GM21367 (cell line): ENCODE results near the gene DLL1.

ENCODE experiments used
- ATAC-seq: cut with Tn5 transposase; IDR thresholded peaks from one replicate; pipeline ENCODE4 v1.9.1; 2021; ENCODE audit not compliant: unreplicated experiment

DLL1 gene

DNA sequence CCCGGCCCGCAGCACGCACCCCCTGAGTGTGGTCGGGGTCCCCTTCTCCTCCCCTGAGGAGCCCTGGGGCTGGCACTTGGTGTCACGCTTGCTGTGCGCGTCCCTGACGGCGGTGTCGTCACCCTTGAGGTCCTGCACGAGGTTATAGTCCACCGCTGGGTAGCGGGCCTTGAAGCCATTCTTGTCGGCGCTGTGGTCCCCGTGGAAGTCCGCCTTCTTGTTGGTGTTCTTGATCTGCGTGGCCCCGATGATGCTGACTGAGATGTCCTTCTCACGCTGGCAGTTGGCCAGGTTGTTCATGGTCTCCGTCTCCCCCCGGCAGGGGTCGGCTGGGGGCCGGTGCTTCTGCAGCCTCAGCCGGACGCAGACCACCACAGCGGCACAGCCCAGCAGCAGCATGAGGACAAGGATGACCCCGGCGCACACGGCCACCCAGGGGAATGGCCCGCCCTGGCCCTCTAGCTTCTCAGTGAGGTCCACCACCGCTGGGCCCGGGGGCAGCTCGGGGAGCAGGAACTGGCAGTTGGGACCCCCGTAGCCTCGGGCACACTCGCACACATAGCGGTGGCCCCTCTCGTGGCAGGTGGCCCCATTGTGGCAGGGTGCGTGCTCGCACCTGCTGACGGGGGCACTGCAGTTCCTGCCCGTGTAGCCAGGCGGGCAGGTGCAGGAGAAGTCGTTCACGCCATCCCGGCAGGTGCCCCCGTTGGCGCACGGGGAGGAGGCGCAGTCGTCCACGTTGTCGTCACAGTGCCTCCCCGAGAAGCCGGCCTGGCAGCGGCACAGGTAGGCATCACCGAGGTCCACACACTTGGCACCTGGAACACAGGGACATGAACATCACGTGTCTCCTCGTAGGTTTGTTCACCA is 7.4 kb downstream of the DLL1 start:
- no peak for ATAC-seq

DNA sequence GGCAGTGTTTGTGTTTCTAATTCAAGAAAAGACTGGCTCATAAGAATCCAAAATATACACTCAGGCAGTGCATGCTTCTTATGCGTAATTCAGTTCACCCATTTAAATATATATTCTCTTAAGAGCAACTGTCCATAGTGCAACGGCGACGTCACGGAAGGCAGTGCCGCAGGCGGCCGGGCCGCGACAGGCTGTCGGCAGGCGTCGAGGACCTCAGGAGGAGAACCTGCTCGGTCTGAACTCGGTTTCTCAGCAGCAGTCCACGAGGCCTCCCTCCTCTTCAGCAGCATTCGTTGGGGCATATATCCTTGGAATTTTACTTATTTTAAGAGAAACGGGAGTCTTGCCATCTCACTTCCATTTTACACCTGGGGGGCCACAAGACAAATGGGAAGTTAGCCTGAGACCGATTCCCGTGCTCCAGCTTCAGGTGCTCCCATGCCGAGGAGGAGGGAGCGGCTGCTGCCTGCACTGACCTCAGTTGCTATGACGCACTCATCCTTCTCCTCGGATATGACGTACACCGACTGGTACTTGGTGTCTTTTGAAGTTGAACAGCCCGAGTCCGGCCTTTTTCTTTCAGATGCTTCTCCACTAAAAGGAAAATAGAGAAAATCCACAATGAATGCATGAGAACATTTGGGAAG is 8.2 kb downstream of the DLL1 start:
- no peak for ATAC-seq

DNA sequence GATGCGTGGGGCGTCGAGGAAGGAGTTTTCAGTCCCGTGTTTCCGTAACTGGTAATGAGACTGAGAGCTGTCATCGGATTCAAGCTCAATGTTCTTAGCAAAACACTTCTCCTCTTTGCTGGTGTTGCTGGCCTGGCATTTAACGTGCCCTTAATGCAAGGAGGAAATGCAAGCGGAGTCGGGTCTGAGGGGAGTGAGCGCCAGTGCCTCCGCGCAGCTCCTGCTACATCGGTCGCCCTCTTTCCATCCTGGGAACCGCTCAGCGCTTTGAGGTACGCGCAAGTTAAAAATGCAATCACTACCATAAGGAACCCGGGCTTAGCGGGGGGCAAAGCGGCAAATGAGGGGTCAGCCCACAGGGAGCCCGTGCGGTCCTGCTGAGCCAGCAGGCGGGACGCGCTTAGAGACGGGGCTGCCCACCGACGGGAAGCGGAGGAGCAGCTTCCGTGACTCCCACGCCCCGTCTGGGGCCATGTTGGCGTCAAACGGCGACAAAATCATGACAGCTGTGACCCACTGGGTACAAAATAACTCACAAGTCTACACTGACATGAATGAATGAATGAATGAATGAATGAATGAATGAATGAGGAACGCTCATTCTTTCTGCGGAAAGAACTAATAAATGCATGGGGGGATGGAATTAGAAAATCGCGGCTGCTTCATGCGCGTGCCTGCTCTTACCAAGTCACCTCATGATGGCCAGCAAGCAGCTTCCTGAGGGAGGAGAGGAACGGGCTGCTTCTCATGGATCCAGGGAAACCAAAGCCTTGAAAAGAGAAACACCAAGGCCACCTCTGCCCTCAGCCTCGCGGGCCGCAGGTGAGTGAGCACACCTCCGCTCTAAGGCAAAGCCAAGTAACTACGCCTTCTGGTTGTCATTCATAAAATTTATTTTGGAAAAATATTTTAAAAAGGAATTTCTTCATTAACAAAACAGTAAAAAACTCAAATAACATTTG is 9.3 kb downstream of the DLL1 start:
- ATAC-seq, result no peak

DNA sequence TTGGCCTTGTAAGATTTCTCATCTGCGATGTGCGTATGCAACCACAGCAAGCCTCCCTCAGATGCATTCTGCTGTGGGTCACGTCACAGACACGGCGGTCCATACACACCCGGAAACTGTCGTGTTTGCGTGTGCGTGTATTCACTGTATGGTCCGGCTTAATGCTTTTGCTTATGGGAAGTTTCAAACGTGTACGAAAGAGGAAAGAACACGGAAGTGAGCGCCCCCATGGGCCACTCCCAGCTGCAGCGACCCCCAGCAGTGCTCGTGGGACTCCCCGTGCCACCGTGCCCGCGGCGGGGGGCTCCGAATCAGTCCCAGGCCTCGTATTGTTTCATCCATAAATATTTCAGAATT is 10.2 kb downstream of the DLL1 start:
- no peak for ATAC-seq

DNA sequence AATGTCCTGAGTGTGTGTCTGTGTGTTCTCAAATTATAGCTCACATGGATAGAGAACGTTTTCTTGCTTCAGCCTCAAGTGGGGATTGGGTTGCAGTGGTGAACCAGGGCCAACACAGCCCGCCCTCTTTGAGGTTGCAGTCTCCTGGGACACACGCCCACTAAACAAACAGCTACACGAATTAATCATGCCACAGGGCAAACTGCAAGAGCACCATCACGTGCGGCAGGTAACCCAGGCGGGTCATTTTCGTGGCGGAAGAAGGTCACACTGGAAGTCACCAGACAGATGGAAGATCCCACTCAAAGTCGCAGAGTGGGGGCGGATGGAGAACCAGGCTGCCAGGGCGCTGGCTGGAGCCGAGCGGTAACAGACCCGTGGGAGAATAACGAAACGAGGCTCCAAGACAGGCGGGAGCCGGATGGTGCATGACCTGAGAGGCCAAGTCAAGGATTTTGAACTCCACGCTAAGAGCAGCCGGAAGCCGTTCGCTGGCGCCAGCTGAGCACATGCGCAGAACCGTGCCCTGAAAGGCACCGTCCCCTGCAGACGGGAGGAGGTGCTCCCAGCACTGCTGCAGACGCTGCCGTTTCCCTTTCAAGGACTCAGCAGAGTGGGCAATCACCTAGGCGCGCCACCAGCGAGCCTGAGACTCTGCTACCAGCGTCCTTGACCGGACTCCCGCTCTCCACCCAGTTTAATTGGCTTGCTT is 10.7 kb downstream of the DLL1 start:
- ATAC-seq, result no peak

DNA sequence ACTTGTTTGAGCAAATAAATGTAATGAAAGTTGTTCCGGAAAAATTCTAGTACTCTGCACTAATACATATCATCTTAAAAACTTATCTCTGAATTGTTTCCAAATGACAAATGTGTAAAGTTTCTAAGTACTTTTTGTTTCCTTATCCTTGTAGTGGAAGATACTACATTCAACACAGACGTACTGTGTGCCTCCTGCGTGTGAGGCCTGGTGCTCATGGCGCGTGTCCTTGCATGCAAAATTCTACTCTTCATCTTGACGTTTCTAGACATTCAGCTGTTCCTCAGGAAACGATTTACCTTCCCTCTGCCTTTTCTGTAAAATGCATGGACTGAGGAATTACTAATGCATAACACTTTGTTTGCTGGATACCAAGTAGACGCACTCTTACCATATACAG is 11.5 kb downstream of the DLL1 start:
- no peak for ATAC-seq

DNA sequence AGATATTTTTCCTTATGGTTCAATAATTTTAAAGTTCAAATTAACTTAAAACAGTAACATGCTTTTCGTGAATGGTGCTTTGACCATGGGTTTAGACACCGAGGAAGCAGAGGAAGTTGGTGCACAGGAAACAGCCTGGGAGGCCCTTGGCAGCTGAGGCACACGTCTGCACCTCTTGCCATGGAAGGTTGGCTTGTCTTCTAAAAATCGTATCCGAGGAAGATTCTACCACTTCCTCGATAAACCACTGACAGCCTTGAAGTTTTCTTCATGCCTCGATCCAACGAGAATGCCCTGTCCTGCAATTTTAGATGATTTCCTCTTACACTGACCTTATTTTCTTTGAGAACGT is 12.2 kb downstream of the DLL1 start:
- ATAC-seq, result no peak

DNA sequence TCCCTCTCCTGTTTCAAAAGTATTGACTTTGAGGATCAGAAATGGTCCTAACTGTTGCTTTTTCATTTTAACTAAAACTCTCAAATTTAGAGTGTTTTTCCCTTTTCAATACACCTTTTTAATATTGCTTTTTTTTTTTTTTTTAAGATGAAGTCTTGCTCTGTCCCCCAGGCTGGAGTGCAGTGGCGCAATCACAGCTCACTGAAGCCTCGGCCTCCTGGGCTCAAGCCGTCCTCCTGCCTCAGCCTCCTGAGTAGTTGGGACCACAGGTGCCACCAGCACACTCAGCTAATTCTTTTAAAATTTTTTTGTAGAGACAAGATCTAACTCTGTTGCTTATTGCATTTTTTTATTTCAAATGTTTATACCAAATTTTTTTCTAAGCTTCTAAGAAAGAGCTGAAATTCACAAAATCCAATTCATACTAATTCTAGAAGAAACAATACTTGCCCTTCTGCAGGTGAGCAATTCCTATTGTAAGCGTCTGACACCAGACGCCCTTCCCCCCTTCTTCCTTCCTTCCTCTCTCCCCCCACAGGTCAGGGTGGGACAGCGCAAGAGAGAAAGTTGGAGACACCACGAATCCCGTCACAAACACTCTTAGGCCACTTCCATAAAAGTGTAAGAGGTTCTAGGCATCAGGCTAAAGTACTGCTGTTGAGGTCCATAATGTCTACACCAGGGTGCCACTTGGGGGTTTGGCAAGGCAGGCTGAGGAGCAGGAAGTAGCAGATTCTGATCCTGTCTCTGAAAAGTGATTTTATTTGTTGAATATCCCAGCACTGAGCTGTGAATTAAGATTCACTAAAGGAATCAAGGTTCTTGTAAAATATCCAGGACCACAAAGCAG is 12.8 kb downstream of the DLL1 start:
- no peak for ATAC-seq

DNA sequence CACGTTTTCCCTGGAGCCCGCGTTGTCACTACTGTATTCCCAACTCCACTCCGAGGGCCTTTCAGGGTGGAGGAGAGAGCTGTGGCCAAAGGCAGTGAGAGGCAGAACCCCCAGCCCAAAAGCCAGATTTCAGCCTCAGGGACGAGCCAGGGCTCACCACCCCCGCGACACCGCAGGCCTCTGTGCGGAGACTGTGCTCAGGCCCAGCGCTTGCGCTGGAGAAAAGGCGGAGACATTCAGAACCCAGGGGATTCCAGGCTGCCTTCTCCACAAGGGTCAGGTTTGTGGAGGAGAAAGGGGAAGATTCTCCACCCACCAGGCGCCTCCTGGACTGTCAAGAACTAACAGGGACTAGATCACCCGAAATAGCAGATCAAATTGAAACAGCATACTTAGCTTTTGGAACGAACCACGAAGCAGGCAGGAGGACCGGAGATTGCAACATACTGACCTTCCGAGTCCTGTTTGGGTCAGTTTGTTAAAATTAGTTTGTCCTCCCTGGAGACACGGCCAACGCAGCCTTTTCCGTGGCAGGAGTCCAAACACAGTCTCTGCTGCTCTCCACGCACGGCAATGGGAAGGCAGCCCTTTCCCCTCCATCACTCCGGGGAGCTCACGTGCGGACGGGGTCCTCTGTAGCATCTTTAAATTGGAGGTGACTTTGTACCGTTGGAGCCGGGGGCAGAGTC is 14.4 kb downstream of the DLL1 start:
- ATAC-seq, result no peak

DNA sequence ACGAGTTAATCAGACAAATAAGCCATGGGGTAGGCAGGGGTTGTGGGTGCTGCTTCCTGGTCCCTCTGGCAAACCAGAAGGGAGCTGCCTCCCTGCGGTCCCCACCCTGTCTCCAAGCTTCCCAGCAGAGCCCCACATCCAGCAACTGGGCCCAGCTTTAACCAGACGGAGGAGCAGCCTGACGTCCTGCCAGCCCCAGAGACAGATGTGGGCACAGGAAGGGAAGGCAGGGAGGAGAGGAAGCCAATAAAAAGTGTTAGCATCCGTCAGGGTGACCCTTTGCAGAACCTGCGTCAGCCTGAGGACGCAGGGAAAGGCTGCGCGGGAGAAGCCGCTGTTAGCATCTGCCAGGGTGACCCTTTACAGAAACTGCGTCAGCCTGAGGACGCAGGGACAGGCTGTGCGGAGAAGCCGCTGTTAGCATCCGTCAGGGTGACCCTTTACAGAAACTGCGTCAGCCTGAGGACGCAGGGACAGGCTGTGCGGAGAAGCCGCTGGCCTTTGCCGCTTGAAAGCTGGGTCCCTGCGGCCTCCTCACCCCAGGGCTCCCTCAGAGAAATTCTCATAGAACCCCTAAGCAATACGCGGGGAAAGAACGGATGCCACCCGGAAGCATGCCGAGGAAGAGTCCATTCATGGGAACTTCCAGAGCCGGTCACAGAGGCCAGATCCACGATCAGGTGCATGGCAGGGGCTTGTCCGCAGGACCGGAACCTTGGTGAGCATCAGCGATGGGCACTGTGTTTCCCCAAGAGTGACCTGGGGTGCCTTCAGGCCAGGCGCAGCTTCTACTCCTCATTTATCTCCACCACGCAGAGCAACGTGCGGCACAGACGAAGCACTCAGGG is 15.9 kb downstream of the DLL1 start:
- no peak for ATAC-seq

DNA sequence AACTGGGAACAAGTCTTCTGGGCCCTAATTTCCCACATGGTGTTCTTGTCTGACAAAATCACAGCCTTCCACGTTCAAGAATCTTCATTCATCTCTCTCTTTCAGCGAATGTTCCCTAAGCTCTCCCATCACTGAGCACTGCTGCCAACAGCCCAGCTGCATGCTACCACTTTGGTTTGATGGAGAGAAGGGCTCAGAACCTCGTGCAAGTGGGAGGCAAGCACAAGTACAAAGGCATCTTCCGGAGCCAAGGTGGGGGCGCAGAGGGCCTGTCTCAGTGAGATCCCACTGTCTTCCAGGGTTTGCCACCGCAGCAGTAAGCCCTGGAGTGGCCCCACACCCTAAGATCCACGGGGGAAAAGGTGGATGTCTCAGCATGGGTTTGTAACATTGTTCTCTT is 17.2 kb downstream of the DLL1 start:
- no peak for ATAC-seq

DNA sequence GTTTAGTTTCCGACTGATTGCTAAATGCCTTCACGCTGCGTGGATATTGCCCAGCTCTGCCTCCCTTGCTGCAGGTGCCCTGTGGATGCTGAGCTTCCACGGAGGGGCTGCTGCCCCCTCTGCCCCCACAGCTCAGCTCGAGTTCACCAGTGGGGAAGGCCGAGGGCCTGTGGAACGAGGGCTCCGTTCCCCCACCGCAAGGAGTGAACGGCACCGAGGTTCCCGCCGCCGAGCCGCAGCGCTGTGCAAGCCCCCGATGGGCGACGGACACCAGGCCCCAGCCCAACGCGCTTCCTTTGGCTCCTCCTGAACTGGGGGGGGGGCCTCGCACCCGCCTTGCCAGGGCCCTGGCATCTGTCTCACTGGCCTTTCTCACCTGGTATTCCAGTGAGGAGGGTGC is 17.7 kb downstream of the DLL1 start:
- no peak for ATAC-seq

DNA sequence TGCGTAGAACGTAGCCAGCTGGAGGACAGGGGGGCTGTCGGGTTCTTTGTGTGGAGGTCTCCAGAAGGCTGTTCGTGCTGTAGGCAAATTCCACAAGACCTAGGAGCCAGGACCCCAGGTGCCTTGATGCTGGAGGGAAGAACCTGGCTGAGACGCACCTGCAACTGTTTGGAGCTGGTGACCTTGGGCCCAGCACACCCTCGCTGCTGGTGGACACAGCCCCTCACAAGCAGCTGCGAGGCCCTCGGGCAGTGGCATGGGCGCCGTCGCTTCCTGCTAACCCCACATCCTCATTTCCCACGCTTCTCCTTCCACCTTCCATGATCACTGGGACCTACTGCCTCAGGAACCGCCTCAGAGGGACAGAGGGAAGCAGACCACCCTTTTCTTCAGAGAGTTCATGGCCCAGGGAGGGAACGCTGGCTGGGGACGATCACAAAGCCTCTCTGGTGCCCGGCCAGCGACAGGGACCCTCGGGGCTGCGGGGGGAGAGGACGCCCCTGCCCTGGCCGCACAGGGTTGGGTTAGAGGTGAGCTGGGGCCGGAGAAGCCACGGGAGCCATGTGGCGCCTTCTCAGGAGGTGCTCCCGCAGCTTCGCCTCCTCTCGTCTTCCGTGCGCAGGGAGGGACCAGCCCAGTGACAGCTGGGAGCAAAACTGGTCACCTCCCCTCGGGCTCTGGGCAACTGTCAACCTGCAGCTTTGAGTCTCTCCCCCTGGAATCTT is 18.4 kb downstream of the DLL1 start:
- ATAC-seq, result no peak

DNA sequence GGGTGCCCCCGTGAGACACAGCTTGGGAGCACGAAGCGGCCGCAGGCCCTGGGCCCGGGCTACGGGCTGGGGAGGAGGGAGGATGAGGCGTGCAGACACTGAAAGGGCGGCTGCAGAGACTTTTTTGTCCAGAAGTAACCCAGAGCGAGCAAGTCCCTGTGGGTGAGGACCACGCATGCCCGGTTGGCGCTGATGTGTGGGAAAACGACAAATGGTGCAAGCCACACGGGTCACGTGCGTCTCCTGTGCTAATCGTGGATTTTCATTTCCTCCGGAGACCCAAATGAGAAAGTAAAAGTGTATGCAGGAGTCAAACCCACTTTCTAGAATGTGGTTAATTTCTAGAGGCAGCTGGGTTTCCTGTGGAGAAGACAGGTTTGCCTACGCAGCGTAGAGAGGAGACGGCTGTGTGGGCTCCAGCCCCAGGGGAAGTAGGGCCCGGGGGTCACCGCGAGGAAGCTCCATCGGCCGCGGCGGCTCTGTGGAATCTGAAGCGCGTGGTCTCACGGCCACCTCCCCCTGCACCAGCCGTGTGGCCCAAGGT is 19.0 kb downstream of the DLL1 start:
- peak; percentile 95 for ATAC-seq

DNA sequence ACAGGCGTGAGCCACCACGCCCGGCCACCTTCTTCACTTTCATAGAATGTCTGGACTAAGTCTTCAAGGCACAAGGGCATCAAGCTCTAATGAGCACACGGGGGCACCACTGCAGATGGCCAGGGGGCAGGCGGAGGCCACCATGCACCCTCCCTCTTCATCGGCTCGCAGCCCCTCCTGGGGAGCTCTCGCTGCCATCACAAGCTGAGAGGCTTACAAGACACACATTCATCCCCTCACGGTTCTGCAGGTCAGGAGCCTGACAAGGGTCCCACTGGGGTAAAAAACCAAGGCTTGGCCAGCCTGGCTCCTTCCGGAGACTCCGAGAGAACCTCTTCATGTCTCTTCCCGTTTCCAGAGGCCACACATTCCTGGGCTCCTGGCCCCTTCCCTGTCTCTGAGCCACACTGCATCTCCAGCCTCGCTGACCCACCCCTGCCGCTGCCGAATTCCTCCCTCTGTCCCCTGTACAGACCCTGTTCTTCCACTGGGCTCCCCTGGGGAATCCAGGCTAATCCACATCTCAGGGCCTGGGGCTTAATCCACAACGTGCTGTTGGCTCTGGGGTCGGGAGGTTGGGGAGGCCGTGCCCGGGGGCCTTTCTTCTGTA is 19.8 kb downstream of the DLL1 start:
- ATAC-seq, result no peak

DNA sequence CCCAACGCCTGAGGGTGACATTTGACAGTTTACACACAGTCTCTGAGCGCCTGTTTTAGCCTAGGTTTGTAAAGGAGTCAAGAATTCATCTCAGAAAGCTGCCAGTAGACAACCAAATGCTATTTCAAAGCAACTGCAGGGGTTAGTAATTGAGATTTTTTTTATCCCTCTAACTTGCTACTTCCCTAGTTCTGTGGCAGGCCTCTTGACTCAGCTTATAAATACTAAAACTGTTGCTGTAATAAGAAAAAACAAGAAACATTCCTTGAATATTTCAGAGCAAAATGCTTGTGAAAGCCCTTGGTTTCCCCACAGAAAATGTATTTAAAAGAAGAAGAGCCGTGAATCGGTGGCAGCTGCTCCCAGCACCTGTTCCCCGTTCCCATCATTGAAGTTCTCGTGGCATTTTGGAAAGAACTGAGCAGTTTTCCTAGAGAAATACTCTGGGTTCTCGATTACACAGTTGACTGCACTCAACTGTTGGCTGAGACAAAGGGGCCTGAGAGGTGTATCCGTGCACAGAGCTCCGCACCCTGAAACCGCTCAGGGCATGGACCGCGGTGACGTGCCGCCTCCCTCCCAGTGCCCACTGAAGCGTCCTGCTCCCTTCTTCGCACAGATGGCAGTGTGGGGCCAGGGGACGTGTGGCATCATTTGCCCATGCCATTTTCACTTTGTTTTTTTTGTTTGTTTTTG is 20.9 kb downstream of the DLL1 start:
- ATAC-seq, result no peak
